Brain microvascular endothelial cell (primary cell): Measurements from ENCODE around the gene PYGM.

Experiments used
- DNase-seq: peaks from one replicate; pipeline ENCODE4 v3.0.0-alpha.2; 2020
- H3K27ac ChIP-seq: fragments of 250-450 bp; sonication (Bioruptor Pico); 2 replicates; pipeline ENCODE4 v1.5.1; 2020; ENCODE audit warnings: mild to moderate bottlenecking, moderate library complexity
- H3K27me3 ChIP-seq: fragments of 250-450 bp; sonication (Bioruptor Pico); replicated peaks from 2 replicates; pipeline ENCODE4 v1.5.1; 2020; ENCODE audit warnings: mild to moderate bottlenecking
- H3K36me3 ChIP-seq: fragments of 250-450 bp; sonication (Bioruptor Pico); replicated peaks from 2 replicates; pipeline ENCODE4 v1.5.1; 2020; ENCODE audit warnings: mild to moderate bottlenecking
- H3K4me3 ChIP-seq: 2 replicates; pipeline ENCODE4 v1.5.1; 2011; ENCODE audit warnings: low read depth, mild to moderate bottlenecking, control low read depth, low read length, moderate library complexity
- CTCF ChIP-seq: IDR thresholded peaks from 2 replicates; pipeline ENCODE4 v1.5.1; 2011; ENCODE audit warnings: low read depth, mild to moderate bottlenecking, moderate library complexity, low read length, control low read depth, inconsistent platforms; ENCODE audit errors: missing control alignments
- in situ Hi-C: cut with HindIII; loops from 2 replicates; pipeline ENCODE4 v1.10.0; 2017; ENCODE audit warnings: low sequenced_read_pairs, low pct_ligation_motif_present

The PYGM gene

GRCh38 chr11:64715756-64716472 lies 43.9 kb downstream of the PYGM start:
- Histone ChIP-seq H3K27ac (no peak overlapping the region), H3K27me3 (peaks cover 50% of the 10 kb centered on the region), H3K36me3 (no peaks in the 10 kb centered on the region), H3K4me3 (no peak overlapping the region)
- no peak for TF ChIP-seq CTCF
- DNase-seq = no peak
- in situ Hi-C loops = no loop called here

GRCh38 chr11:64715110-64715509 lies 44.7 kb downstream of the PYGM start:
- H3K36me3 ChIP-seq = no peaks in the 10 kb centered on the region
- in situ Hi-C loops = no loop called here
- TF ChIP-seq CTCF = no peak
- no peak overlapping the region for H3K27ac ChIP-seq
- peaks cover 48% of the 10 kb centered on the region for H3K27me3 ChIP-seq
- no peak overlapping the region for H3K4me3 ChIP-seq
- DNase-seq = no peak

- H3K36me3 ChIP-seq = no peaks in the 10 kb centered on the region
- in situ Hi-C loops = no loop called here
Measured at GRCh38 chr11:64714666-64715065, 45.1 kb downstream of the PYGM start.

GRCh38 chr11:64713781-64714363 lies 45.9 kb downstream of the PYGM start:
- H3K36me3 ChIP-seq = no peaks in the 10 kb centered on the region
- no peak for TF ChIP-seq CTCF
- in situ Hi-C loops = no loop called here
- peaks cover 48% of the 10 kb centered on the region for H3K27me3 ChIP-seq
- DNase-seq = no peak
- H3K4me3 ChIP-seq = no peak overlapping the region
- H3K27ac ChIP-seq = no peak overlapping the region

More at GRCh38 chr11:64714666-64715065, 45.1 kb downstream of the PYGM start:
- Histone ChIP-seq H3K27me3 (peaks cover 48% of the 10 kb centered on the region), H3K27ac (no peak overlapping the region), H3K4me3 (no peak overlapping the region)
- TF ChIP-seq CTCF = no peak
- DNase-seq = no peak

GRCh38 chr11:64713016-64713707 lies 46.6 kb downstream of the PYGM start:
- no peak for TF ChIP-seq CTCF
- no peaks in the 10 kb centered on the region for H3K36me3 ChIP-seq
- in situ Hi-C loops = no loop called here
- H3K27me3 ChIP-seq = peaks cover 46% of the 10 kb centered on the region
- DNase-seq = no peak
- no peak overlapping the region for H3K27ac ChIP-seq
- no peak overlapping the region for H3K4me3 ChIP-seq
